NCI-H1930 (cell line): ENCODE data around the gene SHBG.
A peak's percentile ranks its signal among the peaks of the same experiment; 100 is the strongest.
"Not testable (repeated sequence)": the region's sequence is repeated elsewhere in the genome, so short reads cannot be mapped to it uniquely, and the experiment has no call there.

ENCODE experiments used
- DNase-seq, 2 experiments: peaks; one replicate each; lab custom pipeline; 2025; lab: John Stamatoyannopoulos, UW

SHBG gene

GRCh38 chr17:7629939-7630571 is at the start of gene SHBG:
Gene SHBG (plus strand): TSS chr17:7630135. CDS start chr17:7630173, 38 bp downstream.
- DNase-seq, result no peak

GRCh38 chr17:7580604-7581575 is 49.0 kb upstream of the SHBG start:
- DNase-seq, result no peak

GRCh38 chr17:7582396-7583252 is 47.3 kb upstream of the SHBG start:
- no peak for DNase-seq

- DNase-seq, result peak; percentile 90 to 94
Measured at GRCh38 chr17:7583253-7584109, 46.5 kb upstream of the SHBG start, which contains the start of gene MPDU1. Gene MPDU1 (plus strand): TSS chr17:7583852. CDS start chr17:7583863, 11 bp downstream.

GRCh38 chr17:7586673-7587419 is 43.1 kb upstream of the SHBG start:
- DNase-seq, result peak in 1 of 2 experiments; percentile 48

- no peak for DNase-seq
Measured at GRCh38 chr17:7587420-7588151, 42.3 kb upstream of the SHBG start.

DNA sequence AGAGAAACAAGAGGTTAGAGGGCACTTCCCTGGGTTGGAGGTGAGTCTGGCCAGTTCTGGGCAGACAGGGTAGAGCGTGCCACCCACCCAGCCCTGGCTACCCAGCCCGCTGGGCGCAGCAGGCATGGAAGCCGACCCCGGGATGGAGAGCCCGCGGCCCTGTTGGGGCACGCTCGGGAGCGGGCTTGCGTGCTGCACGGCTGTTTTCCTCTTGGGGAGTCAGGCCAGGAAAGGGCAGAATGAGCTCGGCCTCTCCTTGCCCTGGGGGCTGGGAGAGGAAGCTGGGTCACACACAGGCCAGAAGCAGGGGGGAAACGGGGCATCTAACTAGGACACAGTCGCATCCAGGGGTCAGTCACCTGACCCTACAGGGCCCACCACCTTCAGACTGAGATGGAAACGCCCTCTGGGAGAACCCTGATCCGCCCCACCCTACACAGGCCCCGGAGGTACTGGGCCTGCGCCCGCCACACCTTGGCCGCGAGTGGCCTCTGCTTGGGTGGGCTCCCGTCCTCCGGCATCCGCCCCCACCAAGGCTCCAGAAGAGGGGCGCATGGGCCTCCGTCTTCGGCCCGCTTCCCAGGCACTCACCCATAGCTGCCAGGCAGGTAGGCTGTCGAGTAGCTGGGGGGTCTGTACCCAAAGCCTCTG is 41.3 kb upstream of the SHBG start:
- no peak for DNase-seq

DNA sequence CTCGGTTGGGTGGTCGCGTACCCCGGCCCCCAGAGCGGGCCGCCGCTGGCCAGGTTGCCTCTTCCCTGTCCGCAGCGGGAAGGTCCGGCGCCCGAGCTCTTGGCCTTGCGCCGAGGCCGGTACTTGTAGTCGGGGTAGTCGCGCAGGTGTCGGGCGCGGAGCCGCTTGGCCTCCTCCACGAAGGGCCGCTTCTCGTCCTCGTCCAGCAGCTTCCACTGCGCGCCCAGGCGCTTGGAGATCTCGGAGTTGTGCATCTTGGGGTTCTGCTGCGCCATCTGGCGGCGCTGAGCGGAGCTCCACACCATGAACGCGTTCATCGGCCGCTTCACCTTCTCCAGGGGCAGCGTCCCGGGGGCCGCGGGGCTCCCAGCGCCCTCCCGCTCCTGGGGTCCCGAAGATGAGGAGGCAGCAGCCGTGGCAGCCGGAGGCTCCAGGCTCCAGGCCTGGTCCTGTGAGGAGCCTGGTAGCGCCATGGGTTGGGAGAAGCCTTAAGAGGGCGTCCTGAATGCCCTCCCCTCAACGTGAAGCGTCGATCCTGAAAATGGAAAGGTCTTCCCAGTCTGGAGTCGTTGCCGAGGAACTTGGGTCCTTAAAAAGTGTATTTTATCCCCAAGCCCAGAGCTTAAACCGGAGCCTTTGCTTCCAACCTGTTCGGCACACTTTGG is 40.6 kb upstream of the SHBG start:
- no peak for DNase-seq

GRCh38 chr17:7589891-7590691 is 39.8 kb upstream of the SHBG start, which contains the start of gene SOX15:
Gene SOX15 (minus strand): TSS chr17:7590094. CDS start chr17:7589676, 418 bp downstream.
- no peak for DNase-seq

DNA sequence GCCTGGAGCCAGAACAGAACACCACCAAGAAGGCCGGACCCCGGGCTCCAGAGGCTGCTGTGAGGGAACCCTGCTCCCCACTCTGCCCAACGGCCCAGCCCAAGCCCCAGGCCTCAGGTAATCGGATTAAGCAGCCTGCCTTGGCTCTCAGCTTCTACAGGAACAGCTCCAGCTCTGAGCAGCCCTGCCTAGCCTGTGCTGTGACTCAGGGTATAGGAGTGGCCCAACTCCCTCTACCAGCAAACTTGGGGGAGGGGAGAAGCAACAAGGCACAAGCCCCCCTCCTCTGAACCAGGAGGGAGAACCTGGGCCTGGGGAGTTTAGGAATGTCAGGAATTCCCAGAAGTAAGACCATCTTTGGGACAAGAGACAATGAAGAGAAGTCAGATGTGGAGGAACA is 39.2 kb upstream of the SHBG start:
- DNase-seq, result no peak

GRCh38 chr17:7591596-7591995 is 38.3 kb upstream of the SHBG start:
- no peak for DNase-seq

- no peak for DNase-seq
Measured at GRCh38 chr17:7592422-7593021, 37.4 kb upstream of the SHBG start.

- DNase-seq, result no peak
Measured at GRCh38 chr17:7593296-7593695, 36.6 kb upstream of the SHBG start.

- not testable (repeated sequence) for DNase-seq
Measured at GRCh38 chr17:7597561-7597960, 32.4 kb upstream of the SHBG start.

- no peak for DNase-seq
Measured at GRCh38 chr17:7606280-7606679, 23.7 kb upstream of the SHBG start.

DNA sequence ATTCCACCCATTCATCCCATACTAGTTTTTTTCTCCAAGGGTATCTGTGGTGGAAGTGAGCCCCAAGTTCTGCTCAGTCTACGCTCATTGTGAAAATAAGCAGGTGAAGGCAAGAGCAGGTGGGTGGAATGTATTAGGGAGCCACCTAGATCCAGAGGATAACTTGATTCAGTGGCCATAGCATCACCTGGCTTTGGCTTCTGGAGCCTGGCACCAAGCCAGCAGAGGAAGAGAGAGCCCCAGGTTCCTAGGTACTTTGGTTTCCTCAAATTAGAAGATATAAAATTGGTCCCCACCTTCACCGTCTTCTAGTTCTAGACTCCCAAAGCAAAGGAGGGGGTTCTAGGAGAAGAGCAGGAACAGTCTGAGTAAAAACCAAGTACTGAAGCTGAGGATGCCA is 19.3 kb upstream of the SHBG start:
- no peak for DNase-seq

GRCh38 chr17:7611635-7612293 is 18.2 kb upstream of the SHBG start:
- no peak for DNase-seq
